H9 (cell line): ENCODE results near the gene EDA. TPM values are rescaled to one million over a fixed set of nuclear protein-coding genes. Genes with fewer than 3 reads are reported as not detected.

Source experiments
- DNase-seq: peaks from one replicate; pipeline ENCODE4 v3.0.0-alpha.2; 2017
- H2AFZ ChIP-seq: one replicate; pipeline ENCODE4 v1.6.1; 2013; ENCODE audit warnings: mild to moderate bottlenecking, low read length, control low read depth, moderate library complexity
- H2AK5ac ChIP-seq: 2 replicates; pipeline ENCODE4 v1.6.1; 2013; ENCODE audit warnings: low read length, control low read depth, mixed read lengths; ENCODE audit not compliant: insufficient read length
- H2BK120ac ChIP-seq: one replicate; pipeline ENCODE4 v1.6.1; 2013; ENCODE audit warnings: low read depth, mild to moderate bottlenecking, low read length, control low read depth, inconsistent platforms; ENCODE audit not compliant: poor library complexity, severe bottlenecking
- H2BK12ac ChIP-seq: 2 replicates; pipeline ENCODE4 v1.6.1; 2013; ENCODE audit warnings: low read length, control low read depth, mixed read lengths, low read depth; ENCODE audit not compliant: insufficient read length
- H2BK15ac ChIP-seq: 2 replicates; pipeline ENCODE4 v1.6.1; 2013; ENCODE audit warnings: low read depth, low read length, control low read depth
- H2BK20ac ChIP-seq: one replicate; pipeline ENCODE4 v1.6.1; 2013; ENCODE audit warnings: low read depth, mild to moderate bottlenecking, low read length, control low read depth, inconsistent platforms; ENCODE audit not compliant: poor library complexity, severe bottlenecking
- H2BK5ac ChIP-seq: 2 replicates; pipeline ENCODE4 v1.6.1; 2013; ENCODE audit warnings: low read length, control low read depth, mixed read lengths; ENCODE audit not compliant: insufficient read length
- H3K14ac ChIP-seq: 2 replicates; pipeline ENCODE4 v1.6.1; 2013; ENCODE audit warnings: low read length, control low read depth; ENCODE audit not compliant: insufficient read depth
- H3K18ac ChIP-seq: 2 replicates; pipeline ENCODE4 v1.6.1; 2013; ENCODE audit warnings: low read depth, mild to moderate bottlenecking, mixed read lengths, low read length, control low read depth; ENCODE audit not compliant: insufficient read length
- H3K23ac ChIP-seq: 2 replicates; pipeline ENCODE4 v1.6.1; 2013; ENCODE audit warnings: low read length, control low read depth, mixed read lengths, low read depth; ENCODE audit not compliant: insufficient read length
- H3K23me2 ChIP-seq: 2 replicates; pipeline ENCODE4 v1.6.1; 2013; ENCODE audit warnings: low read depth, mild to moderate bottlenecking, mixed read lengths, low read length, control low read depth; ENCODE audit not compliant: insufficient read length, poor library complexity, severe bottlenecking
- H3K27ac ChIP-seq: 2 replicates; pipeline ENCODE4 v1.5.1; 2013; ENCODE audit warnings: low read length, control low read depth, mixed read lengths, low read depth; ENCODE audit not compliant: insufficient read length
- H3K27me3 ChIP-seq: 2 replicates; pipeline ENCODE4 v1.6.1; 2013; ENCODE audit warnings: low read length, control low read depth, inconsistent platforms; ENCODE audit not compliant: insufficient read depth
- H3K4ac ChIP-seq: 2 replicates; pipeline ENCODE4 v1.6.1; 2013; ENCODE audit warnings: low read depth, mild to moderate bottlenecking, control low read depth, inconsistent platforms, low read length, moderate library complexity
- H3K4me1 ChIP-seq: 2 replicates; pipeline ENCODE4 v1.6.1; 2013; ENCODE audit warnings: low read length, control low read depth, inconsistent platforms; ENCODE audit not compliant: insufficient read depth
- H3K4me2 ChIP-seq: 2 replicates; pipeline ENCODE4 v1.6.1; 2013; ENCODE audit warnings: low read length, control low read depth, mixed read lengths; ENCODE audit not compliant: insufficient read length, insufficient read depth
- H3K56ac ChIP-seq: 2 replicates; pipeline ENCODE4 v1.6.1; 2013; ENCODE audit warnings: low read depth, mild to moderate bottlenecking, mixed read lengths, low read length, control low read depth; ENCODE audit not compliant: insufficient read length
- H3K79me1 ChIP-seq: 2 replicates; pipeline ENCODE4 v1.6.1; 2013; ENCODE audit warnings: low read depth, mild to moderate bottlenecking, moderate library complexity, low read length, control low read depth, inconsistent platforms; ENCODE audit not compliant: insufficient read depth, poor library complexity, severe bottlenecking
- H3K79me2 ChIP-seq: 2 replicates; pipeline ENCODE4 v1.6.1; 2013; ENCODE audit warnings: low read length, control low read depth, inconsistent platforms; ENCODE audit not compliant: insufficient read depth
- H3K9ac ChIP-seq: 2 replicates; pipeline ENCODE4 v1.6.1; 2013; ENCODE audit warnings: low read length, control low read depth, mixed read lengths; ENCODE audit not compliant: insufficient read length; ENCODE audit errors: extremely low read depth
- H3K9me3 ChIP-seq: one replicate; pipeline ENCODE4 v1.6.1; 2013; ENCODE audit warnings: low read depth, low read length, inconsistent platforms; ENCODE audit not compliant: control insufficient read depth
- H3T11ph ChIP-seq: one replicate; pipeline ENCODE4 v1.6.1; 2013; ENCODE audit warnings: mild to moderate bottlenecking, low read length, control low read depth, inconsistent platforms
- H4K20me1 ChIP-seq: one replicate; pipeline ENCODE4 v1.6.1; 2013; ENCODE audit not compliant: control insufficient read depth, insufficient read length, insufficient read depth
- H4K5ac ChIP-seq: 2 replicates; pipeline ENCODE4 v1.6.1; 2013; ENCODE audit warnings: low read depth, mild to moderate bottlenecking, mixed read lengths, low read length, control low read depth; ENCODE audit not compliant: insufficient read length
- H4K8ac ChIP-seq: replicated peaks from 2 replicates; pipeline ENCODE4 v1.6.1; 2013; ENCODE audit warnings: low read length, control low read depth, mixed read lengths, low read depth; ENCODE audit not compliant: insufficient read length
- H4K91ac ChIP-seq: 2 replicates; pipeline ENCODE4 v1.6.1; 2013; ENCODE audit warnings: low read depth, mild to moderate bottlenecking, moderate library complexity, mixed read lengths, low read length, control low read depth; ENCODE audit not compliant: insufficient read length
- H3K27ac Mint-ChIP-seq, 3 experiments: 2 replicates in 2 of 3; 3 replicates in 1 of 3; pipeline ENCODE4 v1.8.0; 2020 to 2021; ENCODE audit warnings: mixed read lengths in 3 of 3, mild to moderate bottlenecking in 1 of 3, moderate library complexity in 1 of 3
- H3K27me3 Mint-ChIP-seq: 2 replicates; pipeline ENCODE4 v1.8.0; 2021; ENCODE audit warnings: low read depth, mild to moderate bottlenecking, moderate library complexity, mixed read lengths
- H3K36me3 Mint-ChIP-seq, 3 experiments: 2 replicates in 2 of 3; 3 replicates in 1 of 3; pipeline ENCODE4 v1.8.0; 2020 to 2021; ENCODE audit warnings: low read depth in 3 of 3, mixed read lengths in 3 of 3; ENCODE audit not compliant: insufficient read depth in 1 of 3
- H3K4me1 Mint-ChIP-seq, 2 experiments: 2 replicates each; pipeline ENCODE4 v1.8.0; 2020; ENCODE audit warnings: mixed read lengths in 2 of 2
- H3K4me3 Mint-ChIP-seq, 2 experiments: 2 replicates in 1 of 2; 3 replicates in 1 of 2; pipeline ENCODE4 v1.8.0; 2020 to 2021; ENCODE audit warnings: mild to moderate bottlenecking in 2 of 2, mixed read lengths in 2 of 2, moderate library complexity in 1 of 2
- H3K9me3 Mint-ChIP-seq, 2 experiments: 2 replicates in 1 of 2; 3 replicates in 1 of 2; pipeline ENCODE4 v1.8.0; 2020; ENCODE audit warnings: mild to moderate bottlenecking in 2 of 2, mixed read lengths in 2 of 2, moderate library complexity in 1 of 2
- WGBS: extraction: QIAGEN DNeasy Blood & Tissue Kit; methylation state at CpG from one replicate; pipeline ENCODE4 v1.1.7; 2013; ENCODE audit warnings: missing lambda C conversion rate, low lambda C conversion rate, mixed read lengths; ENCODE audit not compliant: insufficient read length; ENCODE audit errors: extremely low coverage; 5-methylcytosine and 5-hydroxymethylcytosine counted together
- total RNA-seq: library from RNA; stranded (reverse); gene quantifications from 2 replicates; pipeline ENCODE4 v1.2.1, GENCODE V29; 2021
- TF ChIP-seq, protein P1 (sequence below): fragments of 200-600 bp; sonication (generic); conservative IDR thresholded peaks from 3 replicates; pipeline ENCODE4 v1.8.0; 2021; ENCODE audit warnings: antibody characterized with exemption, mild to moderate bottlenecking

Gene EDA
- total RNA-seq, 1 experiment from 2014 or later: 7.7 TPM

DNA sequence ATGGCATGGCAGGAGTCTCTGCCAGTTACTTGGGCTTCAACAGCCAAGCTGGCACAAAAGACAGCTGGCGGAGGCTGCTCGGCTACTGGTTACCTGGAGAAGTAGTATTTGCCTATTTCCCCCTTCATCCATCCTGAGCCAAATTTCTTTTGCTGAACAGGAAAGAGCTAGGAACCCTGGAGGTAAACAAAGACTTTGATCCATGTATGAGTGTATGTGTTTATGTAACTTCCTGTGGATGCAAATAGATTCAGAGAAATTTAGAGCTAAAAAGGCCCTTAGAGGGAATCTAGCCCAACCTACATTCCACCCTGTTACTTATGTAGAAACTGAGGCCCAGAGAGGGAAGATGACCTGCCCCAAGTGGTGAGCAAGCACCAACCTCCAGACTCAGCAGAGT, 422.6 kb downstream of the EDA start:
- no peak overlapping the region for H3K56ac ChIP-seq
- no peak overlapping the region for H2AFZ ChIP-seq
- no peak overlapping the region for H2BK20ac ChIP-seq
- no peak overlapping the region for H3K9ac ChIP-seq
- H3K79me2 ChIP-seq: no peaks in the 10 kb centered on the region
- no peaks in the 10 kb centered on the region for H3K27me3 ChIP-seq
- H4K5ac ChIP-seq: no peak overlapping the region
- no peak overlapping the region for H2BK12ac ChIP-seq
- H2BK5ac ChIP-seq: no peak overlapping the region
- H3K4me2 ChIP-seq: no peak overlapping the region
- no peak overlapping the region for H3T11ph ChIP-seq
- H4K8ac ChIP-seq: no peak overlapping the region
- no peak overlapping the region for H3K23ac ChIP-seq
- TF ChIP-seq, protein P1, sequence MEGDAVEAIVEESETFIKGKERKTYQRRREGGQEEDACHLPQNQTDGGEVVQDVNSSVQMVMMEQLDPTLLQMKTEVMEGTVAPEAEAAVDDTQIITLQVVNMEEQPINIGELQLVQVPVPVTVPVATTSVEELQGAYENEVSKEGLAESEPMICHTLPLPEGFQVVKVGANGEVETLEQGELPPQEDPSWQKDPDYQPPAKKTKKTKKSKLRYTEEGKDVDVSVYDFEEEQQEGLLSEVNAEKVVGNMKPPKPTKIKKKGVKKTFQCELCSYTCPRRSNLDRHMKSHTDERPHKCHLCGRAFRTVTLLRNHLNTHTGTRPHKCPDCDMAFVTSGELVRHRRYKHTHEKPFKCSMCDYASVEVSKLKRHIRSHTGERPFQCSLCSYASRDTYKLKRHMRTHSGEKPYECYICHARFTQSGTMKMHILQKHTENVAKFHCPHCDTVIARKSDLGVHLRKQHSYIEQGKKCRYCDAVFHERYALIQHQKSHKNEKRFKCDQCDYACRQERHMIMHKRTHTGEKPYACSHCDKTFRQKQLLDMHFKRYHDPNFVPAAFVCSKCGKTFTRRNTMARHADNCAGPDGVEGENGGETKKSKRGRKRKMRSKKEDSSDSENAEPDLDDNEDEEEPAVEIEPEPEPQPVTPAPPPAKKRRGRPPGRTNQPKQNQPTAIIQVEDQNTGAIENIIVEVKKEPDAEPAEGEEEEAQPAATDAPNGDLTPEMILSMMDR: no peak
- Mint-ChIP-seq H3K36me3 (peaks cover 0 to 18% (median 5%) of the 10 kb centered on the region in 3 experiments; a peak in 4 of 7 replicates), H3K4me3 (no peak overlapping the region), H3K4me1 (peaks cover 5% of the 10 kb centered on the region in 2 experiments), H3K27me3 (peaks cover 2% of the 10 kb centered on the region; the same call in 1 of the 2 replicates), H3K27ac (no peak overlapping the region), H3K9me3 (peaks cover 66 to 71% of the 10 kb centered on the region in 2 experiments)
- H3K18ac ChIP-seq: no peak overlapping the region
- H2AK5ac ChIP-seq: no peak overlapping the region
- H3K14ac ChIP-seq: no peak overlapping the region
- no peak overlapping the region for H3K27ac ChIP-seq
- DNase-seq: no peak
- H3K79me1 ChIP-seq: no peaks in the 10 kb centered on the region
- no peaks in the 10 kb centered on the region for H3K4me1 ChIP-seq
- no peaks in the 10 kb centered on the region for H4K20me1 ChIP-seq
- no peak overlapping the region for H2BK15ac ChIP-seq
- no peaks in the 10 kb centered on the region for H3K23me2 ChIP-seq
- no peak overlapping the region for H4K91ac ChIP-seq
- no CpG with 5 or more reads among the region's 2 CpGs for WGBS
- no peak overlapping the region for H3K4ac ChIP-seq
- no peak overlapping the region for H2BK120ac ChIP-seq
- peaks cover 57% of the 10 kb centered on the region for H3K9me3 ChIP-seq
